HL-60/S4 treated with retinoic acid at 250 ng/mL for 4 days and 3 days (cell line): ENCODE data around the gene SHTN1.

Source experiments
- in situ Hi-C: fragments of 300-500 bp; cut with MboI; formaldehyde crosslinking; loops from 2 replicates; pipeline ENCODE4 v1.7.0; 2022; ENCODE audit warnings: low sequenced_read_pairs

Gene SHTN1

GRCh38 chr10:116918583-116918982, 86.4 kb downstream of the SHTN1 start:
- in situ Hi-C loops: no loop called here

GRCh38 chr10:116917481-116917880, 87.5 kb downstream of the SHTN1 start:
- in situ Hi-C loops: no loop called here

GRCh38 chr10:116915340-116915739, 89.6 kb downstream of the SHTN1 start:
- in situ Hi-C loops: no loop called here

- in situ Hi-C loops: no loop called here
These were observed 91.3 kb downstream of the SHTN1 start for GRCh38 chr10:116913695-116914094.

- in situ Hi-C loops: no loop called here
These were observed 92.8 kb downstream of the SHTN1 start for GRCh38 chr10:116912162-116912561.

- in situ Hi-C loops: no loop called here
These were observed 94.1 kb downstream of the SHTN1 start for GRCh38 chr10:116910910-116911309.

GRCh38 chr10:116909307-116909706, 95.7 kb downstream of the SHTN1 start:
- in situ Hi-C loops: no loop called here

- in situ Hi-C loops: no loop called here
These were observed 97.6 kb downstream of the SHTN1 start for GRCh38 chr10:116907245-116907987.

- in situ Hi-C loops: no loop called here
These were observed 99.2 kb downstream of the SHTN1 start for GRCh38 chr10:116905845-116906210.

- in situ Hi-C loops: no loop called here
These were observed 105.4 kb downstream of the SHTN1 start for GRCh38 chr10:116899626-116900025.

GRCh38 chr10:116893686-116894037, 111.3 kb downstream of the SHTN1 start:
- in situ Hi-C loops: no loop called here

GRCh38 chr10:116892907-116893685, 111.9 kb downstream of the SHTN1 start:
- in situ Hi-C loops: no loop called here

GRCh38 chr10:116891208-116891607, 113.8 kb downstream of the SHTN1 start:
- in situ Hi-C loops: no loop called here

- in situ Hi-C loops: no loop called here
These were observed 115.9 kb downstream of the SHTN1 start for GRCh38 chr10:116889066-116889465.

GRCh38 chr10:116888380-116889055, 116.5 kb downstream of the SHTN1 start:
- in situ Hi-C loops: no loop called here

GRCh38 chr10:116886772-116887171, 118.2 kb downstream of the SHTN1 start:
- in situ Hi-C loops: no loop called here

- in situ Hi-C loops: no loop called here
These were observed 122.3 kb downstream of the SHTN1 start for GRCh38 chr10:116882639-116883038.

GRCh38 chr10:116880716-116881482, 124.1 kb downstream of the SHTN1 start:
- in situ Hi-C loops: no loop called here

- in situ Hi-C loops: no loop called here
These were observed 125.2 kb downstream of the SHTN1 start for GRCh38 chr10:116879817-116880216.

GRCh38 chr10:116878123-116878522, 126.9 kb downstream of the SHTN1 start:
- in situ Hi-C loops: no loop called here

- in situ Hi-C loops: no loop called here
These were observed 127.6 kb downstream of the SHTN1 start for GRCh38 chr10:116877391-116877790.
